PC-3 (cell line): ENCODE results near the gene TRDMT1. TPM values are rescaled to one million over a fixed set of nuclear protein-coding genes. Genes with fewer than 3 reads are reported as not detected.
A peak's percentile ranks its signal among the peaks of the same experiment; 100 is the strongest.

Source experiments
- ATAC-seq: fragments of 200-7000 bp; cut with Tn5 transposase; 2 replicates; pipeline ENCODE4 v1.9.1; 2020; ENCODE audit warnings: mild to moderate bottlenecking, moderate library complexity
- BruUV-seq: library from RNA; stranded (reverse); fragments of 400-500 nt; replicated peaks from 2 replicates; lab custom pipeline; 2021; lab: Mats Ljungman, UMichigan
- CTCF ChIA-PET: fragments of 300-600 bp; sonication (Branson Sonifier 250); formaldehyde crosslinking; loops from one replicate; lab custom pipeline; 2022; ENCODE audit warnings: antibody characterized with exemption; lab: Charles Lee
- POLR2A ChIA-PET: fragments of 300-600 bp; sonication (Branson Sonifier 250); formaldehyde crosslinking; loops from one replicate; lab custom pipeline; 2022; ENCODE audit warnings: antibody characterized with exemption; ENCODE audit not compliant: unreplicated experiment; lab: Charles Lee
- DNase-seq: peaks from one replicate; pipeline ENCODE4 v3.0.0-alpha.2; 2015
- H2AFZ ChIP-seq: fragments of 300-600 bp; sonication (generic); 2 replicates; pipeline ENCODE4 v1.6.0; 2016; ENCODE audit warnings: antibody characterized with exemption, low read length
- H3F3A ChIP-seq: fragments of 300-600 bp; sonication (generic); one replicate; pipeline ENCODE4 v1.6.0; 2017; ENCODE audit warnings: antibody characterized with exemption, low read length, control low read depth, mild to moderate bottlenecking; ENCODE audit not compliant: unreplicated experiment
- H3K27ac ChIP-seq: fragments of 300-600 bp; sonication (generic); 2 replicates; pipeline ENCODE4 v1.5.1; 2016; ENCODE audit warnings: mild to moderate bottlenecking, low read length
- H3K27me3 ChIP-seq: fragments of 300-600 bp; sonication (generic); 2 replicates; pipeline ENCODE4 v1.6.1; 2016; ENCODE audit warnings: low read length, mixed read lengths
- H3K36me3 ChIP-seq: fragments of 300-600 bp; sonication (generic); 2 replicates; pipeline ENCODE4 v1.6.1; 2016; ENCODE audit warnings: low read depth, mixed run types, low read length, mixed read lengths
- H3K4me1 ChIP-seq: fragments of 300-600 bp; sonication (generic); 2 replicates; pipeline ENCODE4 v1.5.1; 2016; ENCODE audit warnings: low read length; ENCODE audit not compliant: insufficient read depth
- H3K4me2 ChIP-seq: fragments of 300-600 bp; sonication (generic); 2 replicates; pipeline ENCODE4 v1.6.0; 2016; ENCODE audit warnings: low read length
- H3K4me3 ChIP-seq: fragments of 300-600 bp; sonication (generic); 2 replicates; pipeline ENCODE4 v1.5.1; 2016; ENCODE audit warnings: mild to moderate bottlenecking, low read length, mixed read lengths
- H3K79me2 ChIP-seq: fragments of 300-600 bp; sonication (generic); 2 replicates; pipeline ENCODE4 v1.6.1; 2017; ENCODE audit warnings: low read length, mixed read lengths
- H3K9ac ChIP-seq: fragments of 300-600 bp; sonication (generic); 2 replicates; pipeline ENCODE4 v1.6.0; 2016; ENCODE audit warnings: mild to moderate bottlenecking, low read length
- H3K9me2 ChIP-seq: fragments of 300-600 bp; sonication (generic); replicated peaks from 2 replicates; pipeline ENCODE4 v1.6.1; 2016; ENCODE audit warnings: mixed run types, low read length, mixed read lengths
- H3K9me3 ChIP-seq: fragments of 300-600 bp; sonication (generic); 2 replicates; pipeline ENCODE4 v1.6.1; 2016; ENCODE audit warnings: low read length, mixed read lengths
- H4K20me1 ChIP-seq: fragments of 300-600 bp; sonication (generic); 2 replicates; pipeline ENCODE4 v1.6.1; 2016; ENCODE audit warnings: low read length, mixed read lengths
- CTCF ChIP-seq: fragments of 300-600 bp; sonication (generic); conservative IDR thresholded peaks from 2 replicates; pipeline ENCODE4 v1.5.1; 2017; ENCODE audit warnings: antibody characterized with exemption, low read depth, mild to moderate bottlenecking, low read length
- EZH2 ChIP-seq: fragments of 300-600 bp; sonication (generic); IDR thresholded peaks from one replicate; pipeline ENCODE4 v1.6.1; 2017; ENCODE audit warnings: antibody characterized with exemption, mild to moderate bottlenecking, low read length; ENCODE audit not compliant: unreplicated experiment
- EZH2phosphoT487 ChIP-seq: fragments of 300-600 bp; sonication (generic); IDR thresholded peaks from 2 replicates; pipeline ENCODE4 v1.6.1; 2018; ENCODE audit warnings: mild to moderate bottlenecking, antibody characterized with exemption, low read length, borderline replicate concordance
- intact Hi-C: fragments of 100-400 bp; cut with micrococcal nuclease; formaldehyde crosslinking; loops from 2 replicates; pipeline ENCODE4 v1.9.0; 2023
- total RNA-seq: library from RNA; depleted of rRNA; stranded (reverse); fragments of >200 nt; gene quantifications from 2 replicates; pipeline ENCODE4 v1.2.3, GENCODE V29; 2014

The TRDMT1 gene
- total RNA-seq, 1 experiment from 2014 or later, result 2.0 TPM

- POLR2A ChIA-PET, result no interaction called here
- no peak overlapping the region for H3K27ac ChIP-seq
- BruUV-seq, result no TSS peak
- H2AFZ ChIP-seq, result no peak overlapping the region
- H3K9me2 ChIP-seq, result no peaks in the 10 kb centered on the region
- no peaks in the 10 kb centered on the region for H3F3A ChIP-seq
- DNase-seq (no peak), ATAC-seq (no peak)
- no peaks in the 10 kb centered on the region for H3K9me3 ChIP-seq
- no peak overlapping the region for H3K9ac ChIP-seq
- H3K4me1 ChIP-seq, result peaks cover 12% of the 10 kb centered on the region
- TF ChIP-seq CTCF (no peak), EZH2phosphoT487 (no peak), EZH2 (no peak)
- intact Hi-C loops, result no loop called here
- no peaks in the 10 kb centered on the region for H4K20me1 ChIP-seq
- H3K4me3 ChIP-seq, result no peak overlapping the region
- CTCF ChIA-PET, result no interaction called here
- H3K36me3 ChIP-seq, result no peaks in the 10 kb centered on the region
- no peaks in the 10 kb centered on the region for H3K27me3 ChIP-seq
- no peak overlapping the region for H3K4me2 ChIP-seq
- no peaks in the 10 kb centered on the region for H3K79me2 ChIP-seq
Observed at GRCh38 chr10:17123961-17124360, 77.5 kb downstream of the TRDMT1 start.

GRCh38 chr10:17122726-17123661 is 78.5 kb downstream of the TRDMT1 start:
- no peak overlapping the region for H3K4me3 ChIP-seq
- H3K4me2 ChIP-seq, result no peak overlapping the region
- peak; percentile 46 for DNase-seq
- no peaks in the 10 kb centered on the region for H4K20me1 ChIP-seq
- TF ChIP-seq EZH2 (no peak), CTCF (no peak), EZH2phosphoT487 (no peak)
- H3K27ac ChIP-seq, result no peak overlapping the region
- intact Hi-C loops, result no loop called here
- no peaks in the 10 kb centered on the region for H3K79me2 ChIP-seq
- peak; percentile 54 for ATAC-seq
- H3K36me3 ChIP-seq, result no peaks in the 10 kb centered on the region
- ChIA-PET CTCF (no interaction called here), POLR2A (no interaction called here)
- no peak overlapping the region for H2AFZ ChIP-seq
- H3K9me3 ChIP-seq, result no peaks in the 10 kb centered on the region
- no peaks in the 10 kb centered on the region for H3K27me3 ChIP-seq
- no peaks in the 10 kb centered on the region for H3K9me2 ChIP-seq
- BruUV-seq, result no TSS peak
- H3K9ac ChIP-seq, result no peak overlapping the region
- peaks cover 12% of the 10 kb centered on the region for H3K4me1 ChIP-seq
- H3F3A ChIP-seq, result no peaks in the 10 kb centered on the region

- Histone ChIP-seq H2AFZ (no peak overlapping the region), H3F3A (no peaks in the 10 kb centered on the region), H3K4me3 (no peak overlapping the region), H3K9me2 (no peaks in the 10 kb centered on the region), H3K4me2 (no peak overlapping the region), H4K20me1 (no peaks in the 10 kb centered on the region), H3K9me3 (no peaks in the 10 kb centered on the region), H3K79me2 (no peaks in the 10 kb centered on the region), H3K36me3 (no peaks in the 10 kb centered on the region), H3K27me3 (no peaks in the 10 kb centered on the region), H3K27ac (no peak overlapping the region), H3K4me1 (peaks cover 12% of the 10 kb centered on the region), H3K9ac (no peak overlapping the region)
- ChIA-PET CTCF (no interaction called here), POLR2A (no interaction called here)
- TF ChIP-seq EZH2 (no peak), EZH2phosphoT487 (no peak), CTCF (no peak)
- ATAC-seq (no peak), DNase-seq (no peak)
- BruUV-seq, result no TSS peak
- intact Hi-C loops, result no loop called here
Observed at GRCh38 chr10:17122052-17122451, 79.4 kb downstream of the TRDMT1 start.
